ENCODE results near the gene COASY. TPM values are rescaled to one million over a fixed set of nuclear protein-coding genes. Genes with fewer than 3 reads are reported as not detected.
"Not testable (repeated sequence)": the region's sequence is repeated elsewhere in the genome, so short reads cannot be mapped to it uniquely, and the experiment has no call there.

The COASY gene
- total RNA-seq, 3 donors from 2014 or later: 74.5 to 98.7 (median 87.8) TPM

DNA sequence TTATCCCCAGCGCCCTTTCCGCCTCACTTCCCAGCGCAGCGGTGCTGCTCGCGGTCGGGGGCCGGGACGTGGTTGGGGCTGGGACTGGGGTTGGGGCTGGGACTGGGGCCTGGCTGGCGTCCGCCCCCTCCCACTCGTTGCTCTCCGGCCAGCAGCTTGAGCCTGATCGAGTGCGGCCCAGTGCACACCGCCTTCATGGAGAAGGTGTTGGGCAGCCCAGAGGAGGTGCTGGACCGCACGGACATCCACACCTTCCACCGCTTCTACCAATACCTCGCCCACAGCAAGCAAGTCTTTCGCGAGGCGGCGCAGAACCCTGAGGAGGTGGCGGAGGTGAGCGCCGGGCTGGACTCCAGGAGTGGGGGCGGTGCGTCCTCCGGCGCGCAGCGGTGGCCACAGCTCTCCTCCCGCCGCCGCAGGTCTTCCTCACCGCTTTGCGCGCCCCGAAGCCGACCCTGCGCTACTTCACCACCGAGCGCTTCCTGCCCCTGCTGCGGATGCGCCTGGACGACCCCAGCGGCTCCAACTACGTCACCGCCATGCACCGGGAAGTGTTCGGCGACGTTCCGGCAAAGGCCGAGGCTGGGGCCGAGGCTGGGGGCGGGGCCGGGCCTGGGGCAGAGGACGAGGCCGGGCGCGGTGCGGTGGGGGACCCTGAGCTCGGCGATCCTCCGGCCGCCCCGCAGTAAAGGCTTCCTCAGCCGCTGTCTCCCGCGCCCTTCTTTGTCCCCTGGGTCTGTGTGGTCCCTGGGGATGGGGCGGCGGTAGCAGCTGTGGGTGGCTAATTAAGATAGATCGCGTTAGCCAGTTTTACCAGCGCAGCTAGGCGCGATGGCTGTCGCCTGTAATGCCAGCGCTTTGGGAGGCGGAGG, 7.5 kb upstream of the COASY start:
- TF ChIP-seq, protein P1, sequence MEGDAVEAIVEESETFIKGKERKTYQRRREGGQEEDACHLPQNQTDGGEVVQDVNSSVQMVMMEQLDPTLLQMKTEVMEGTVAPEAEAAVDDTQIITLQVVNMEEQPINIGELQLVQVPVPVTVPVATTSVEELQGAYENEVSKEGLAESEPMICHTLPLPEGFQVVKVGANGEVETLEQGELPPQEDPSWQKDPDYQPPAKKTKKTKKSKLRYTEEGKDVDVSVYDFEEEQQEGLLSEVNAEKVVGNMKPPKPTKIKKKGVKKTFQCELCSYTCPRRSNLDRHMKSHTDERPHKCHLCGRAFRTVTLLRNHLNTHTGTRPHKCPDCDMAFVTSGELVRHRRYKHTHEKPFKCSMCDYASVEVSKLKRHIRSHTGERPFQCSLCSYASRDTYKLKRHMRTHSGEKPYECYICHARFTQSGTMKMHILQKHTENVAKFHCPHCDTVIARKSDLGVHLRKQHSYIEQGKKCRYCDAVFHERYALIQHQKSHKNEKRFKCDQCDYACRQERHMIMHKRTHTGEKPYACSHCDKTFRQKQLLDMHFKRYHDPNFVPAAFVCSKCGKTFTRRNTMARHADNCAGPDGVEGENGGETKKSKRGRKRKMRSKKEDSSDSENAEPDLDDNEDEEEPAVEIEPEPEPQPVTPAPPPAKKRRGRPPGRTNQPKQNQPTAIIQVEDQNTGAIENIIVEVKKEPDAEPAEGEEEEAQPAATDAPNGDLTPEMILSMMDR (IDR thresholded peaks at IDR 0.05): no peak
- Histone ChIP-seq H3K4me3 (peak overlapping the region; percentile 72), H3K4me1 (ENCODE audit: low read depth) (peaks cover 25% of the 10 kb centered on the region), H3K36me3 (ENCODE audit: low read depth) (no peaks in the 10 kb centered on the region), H3K9me3 (no peaks in the 10 kb centered on the region)
- ATAC-seq (peak; percentile 92), DNase-seq (peak; percentile 88 to 93 (median 92))
- intact Hi-C loops (cut with DNase I, micrococcal nuclease): no loop called here

DNA sequence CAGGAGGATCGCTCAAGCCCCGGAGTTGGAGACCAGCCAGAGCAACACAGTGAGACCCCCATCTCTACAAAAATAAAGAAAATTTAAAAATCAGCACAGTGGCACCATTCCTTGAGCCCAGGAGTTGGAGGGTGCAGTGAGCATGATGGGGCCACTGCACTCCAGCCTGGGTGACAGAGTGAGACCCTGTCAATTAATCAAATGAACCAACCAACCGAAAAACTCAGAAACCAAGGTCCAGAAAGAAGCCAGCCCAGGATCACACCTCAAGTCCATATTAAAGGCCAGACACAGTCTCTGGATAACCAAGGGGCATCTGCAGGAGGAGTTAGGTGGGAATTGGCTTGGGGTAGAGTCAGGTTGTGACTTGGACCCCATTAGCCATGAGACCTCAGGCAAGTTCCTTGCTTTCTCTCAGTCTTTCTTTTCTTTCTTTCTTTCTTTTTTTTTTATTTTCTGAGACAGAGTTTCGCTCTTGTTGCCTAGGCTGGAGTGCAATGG, 6.8 kb upstream of the COASY start:
- DNase-seq: no peak
- intact Hi-C loops (cut with DNase I, micrococcal nuclease): no loop called here

DNA sequence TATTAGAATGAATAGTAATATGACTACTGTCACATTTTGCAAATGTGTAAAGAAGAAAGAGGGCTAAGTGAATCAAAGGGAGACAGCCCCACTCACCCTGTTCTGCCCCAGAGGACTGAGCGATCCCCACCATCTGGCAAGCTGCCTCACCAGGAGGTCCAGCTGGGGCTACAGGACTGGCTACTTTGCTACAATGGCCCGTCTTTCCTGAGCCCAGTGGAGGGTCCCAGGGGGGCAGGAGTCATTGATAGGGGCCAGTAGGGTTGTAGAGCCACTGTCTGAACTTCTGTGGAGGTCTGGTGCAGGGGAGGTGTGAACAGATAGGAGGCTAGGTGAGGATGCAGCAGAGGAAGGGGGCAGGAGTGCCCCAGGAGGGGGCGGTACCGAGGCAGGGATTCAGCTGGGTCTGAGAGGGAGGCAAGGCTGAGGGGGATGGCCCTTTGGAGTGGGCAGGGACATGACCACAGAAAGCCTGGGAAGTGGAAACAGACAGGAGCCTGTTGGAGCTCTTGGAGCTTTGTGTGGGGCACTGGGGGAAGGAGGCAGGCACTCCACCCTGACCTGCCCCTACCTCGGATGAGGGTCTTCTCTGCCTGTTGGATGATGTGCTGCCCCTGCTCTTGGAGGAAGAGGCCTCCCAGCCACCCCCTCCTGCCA, 5.9 kb upstream of the COASY start:
- H3K36me3 ChIP-seq (ENCODE audit: low read depth); intact Hi-C loops (cut with DNase I, micrococcal nuclease); H3K9me3 ChIP-seq; H3K4me3 ChIP-seq; ATAC-seq: not testable (repeated sequence)
- DNase-seq: peak in 1 of 3 donors; percentile 25
- peaks cover 31% of the 10 kb centered on the region for H3K4me1 ChIP-seq (ENCODE audit: low read depth)

More for the DNA sequence above, 6.8 kb upstream of the COASY start:
- TF ChIP-seq, protein P1 (IDR thresholded peaks at IDR 0.05): no peak
- peak overlapping the region; percentile 72 for H3K4me3 ChIP-seq
- ATAC-seq: no peak
- H3K4me1 ChIP-seq (ENCODE audit: low read depth): peaks cover 31% of the 10 kb centered on the region
- H3K36me3 ChIP-seq (ENCODE audit: low read depth): no peaks in the 10 kb centered on the region
- no peaks in the 10 kb centered on the region for H3K9me3 ChIP-seq

DNA sequence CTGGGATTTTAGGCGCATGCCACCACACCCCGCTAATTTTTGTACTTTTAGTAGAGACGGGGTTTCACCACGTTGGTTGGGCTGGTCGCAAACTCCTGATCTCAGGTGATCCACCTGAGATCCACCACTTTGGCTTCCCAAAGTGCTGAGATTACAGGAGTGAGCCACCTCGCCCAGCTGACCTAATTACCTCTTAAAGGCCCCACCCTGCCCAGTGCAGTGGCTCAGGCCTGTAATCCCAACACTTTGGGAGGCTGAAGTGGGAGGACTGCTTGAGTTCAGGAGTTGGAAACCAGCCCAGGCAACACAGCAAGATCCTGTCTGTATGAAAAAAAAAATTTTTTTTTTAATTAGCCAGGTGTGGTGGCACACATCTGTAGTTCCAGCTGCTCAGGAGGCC, 2.9 kb upstream of the COASY start:
- ATAC-seq: no peak
- TF ChIP-seq, protein P1 (IDR thresholded peaks at IDR 0.05): no peak

DNA sequence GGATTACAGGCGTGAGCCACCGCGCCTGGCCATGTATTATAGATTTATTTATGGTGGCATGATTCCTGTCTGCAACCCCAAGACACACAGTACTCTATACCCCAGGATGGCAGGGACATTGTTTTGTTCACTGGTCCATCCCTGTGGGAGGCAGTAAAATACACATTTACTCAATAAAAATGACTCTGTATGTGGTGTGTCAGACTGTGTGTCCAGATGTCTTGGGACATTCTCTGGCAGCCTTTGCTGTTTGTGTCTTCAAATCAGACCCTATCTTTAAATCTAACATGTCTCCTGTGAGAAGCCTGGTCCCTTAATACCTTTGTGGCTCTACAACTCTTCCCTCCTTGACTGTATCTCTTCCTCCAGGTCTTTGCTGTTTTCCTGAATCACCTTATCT, 1.7 kb upstream of the COASY start:
- intact Hi-C loops (cut with DNase I, micrococcal nuclease): no loop called here
- DNase-seq (no peak), ATAC-seq (no peak)
- Histone ChIP-seq H3K9me3 (no peaks in the 10 kb centered on the region), H3K4me3 (no peak overlapping the region), H3K36me3 (ENCODE audit: low read depth) (no peaks in the 10 kb centered on the region), H3K4me1 (ENCODE audit: low read depth) (peaks cover 34% of the 10 kb centered on the region)
- TF ChIP-seq, protein P1 (IDR thresholded peaks at IDR 0.05): no peak

More for the DNA sequence above, 2.9 kb upstream of the COASY start:
- intact Hi-C loops (cut with DNase I, micrococcal nuclease): no loop called here
- H3K36me3 ChIP-seq (ENCODE audit: low read depth): no peaks in the 10 kb centered on the region
- no peak overlapping the region for H3K4me3 ChIP-seq
- H3K9me3 ChIP-seq: no peaks in the 10 kb centered on the region
- DNase-seq: peak in 1 of 3 donors; percentile 58
- peaks cover 37% of the 10 kb centered on the region for H3K4me1 ChIP-seq (ENCODE audit: low read depth)

Measured in mucosa of descending colon (tissue), 3 donors.